Upper lobe of right lung (tissue), 1 donor: ENCODE measurements around the gene SLC25A18. TPM values are rescaled to one million over a fixed set of nuclear protein-coding genes. Genes with fewer than 3 reads are reported as not detected.

Experiments
- ATAC-seq: fragments of 200-7000 bp; cut with Tn5 transposase; one replicate; pipeline ENCODE4 v1.9.1; 2020; ENCODE audit warnings: mild to moderate bottlenecking, moderate library complexity
- DNase-seq: peaks from one replicate; pipeline ENCODE4 v3.0.0-alpha.2; 2020
- H3K27ac ChIP-seq: fragments of 200-600 bp; one replicate; pipeline ENCODE4 v1.8.0; 2022
- H3K27me3 ChIP-seq: fragments of 200-600 bp; one replicate; pipeline ENCODE4 v1.8.0; 2022; ENCODE audit warnings: mild to moderate bottlenecking
- H3K36me3 ChIP-seq: fragments of 200-600 bp; one replicate; pipeline ENCODE4 v1.8.0; 2022
- H3K4me1 ChIP-seq: fragments of 200-600 bp; one replicate; pipeline ENCODE4 v1.8.0; 2022
- H3K4me3 ChIP-seq: fragments of 200-600 bp; one replicate; pipeline ENCODE4 v1.8.0; 2022; ENCODE audit warnings: mild to moderate bottlenecking
- H3K9me3 ChIP-seq: fragments of 200-600 bp; one replicate; pipeline ENCODE4 v1.8.0; 2022
- intact Hi-C: fragments of 100-400 bp; cut with DNase I; formaldehyde crosslinking; loops from one replicate; pipeline ENCODE4 v1.11.0; 2022
- total RNA-seq: library from RNA; stranded (reverse); fragmentation: NEBNext Ultra II Directional; extraction: Animal tissue kit (Norgen Biotek cat#: 25700); gene quantifications from one replicate; pipeline ENCODE4 v1.2.1, GENCODE V29; 2021
- TF ChIP-seq, protein P1 (sequence below): fragments of 200-600 bp; IDR thresholded peaks from one replicate; pipeline ENCODE4 v1.8.0; 2022; ENCODE audit warnings: antibody characterized with exemption
- donor health status: DM: no; HTN: yes; CAD: no; lungs with severe emphysema.

Gene SLC25A18
- total RNA-seq, 1 donor from 2014 or later: 1.2 TPM

- Histone ChIP-seq H3K4me1 (no peaks in the 10 kb centered on the region), H3K4me3 (no peak overlapping the region), H3K36me3 (peaks cover 84% of the 10 kb centered on the region), H3K27me3 (no peaks in the 10 kb centered on the region), H3K9me3 (no peaks in the 10 kb centered on the region), H3K27ac (no peak overlapping the region)
- DNase-seq (no peak), ATAC-seq (no peak)
- intact Hi-C loops: no loop called here
- TF ChIP-seq, protein P1, sequence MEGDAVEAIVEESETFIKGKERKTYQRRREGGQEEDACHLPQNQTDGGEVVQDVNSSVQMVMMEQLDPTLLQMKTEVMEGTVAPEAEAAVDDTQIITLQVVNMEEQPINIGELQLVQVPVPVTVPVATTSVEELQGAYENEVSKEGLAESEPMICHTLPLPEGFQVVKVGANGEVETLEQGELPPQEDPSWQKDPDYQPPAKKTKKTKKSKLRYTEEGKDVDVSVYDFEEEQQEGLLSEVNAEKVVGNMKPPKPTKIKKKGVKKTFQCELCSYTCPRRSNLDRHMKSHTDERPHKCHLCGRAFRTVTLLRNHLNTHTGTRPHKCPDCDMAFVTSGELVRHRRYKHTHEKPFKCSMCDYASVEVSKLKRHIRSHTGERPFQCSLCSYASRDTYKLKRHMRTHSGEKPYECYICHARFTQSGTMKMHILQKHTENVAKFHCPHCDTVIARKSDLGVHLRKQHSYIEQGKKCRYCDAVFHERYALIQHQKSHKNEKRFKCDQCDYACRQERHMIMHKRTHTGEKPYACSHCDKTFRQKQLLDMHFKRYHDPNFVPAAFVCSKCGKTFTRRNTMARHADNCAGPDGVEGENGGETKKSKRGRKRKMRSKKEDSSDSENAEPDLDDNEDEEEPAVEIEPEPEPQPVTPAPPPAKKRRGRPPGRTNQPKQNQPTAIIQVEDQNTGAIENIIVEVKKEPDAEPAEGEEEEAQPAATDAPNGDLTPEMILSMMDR: no peak
These were observed 44.7 kb downstream of the SLC25A18 start for GRCh38 chr22:17607891-17608521.

- Histone ChIP-seq H3K9me3 (no peaks in the 10 kb centered on the region), H3K4me3 (no peak overlapping the region), H3K27ac (no peak overlapping the region), H3K27me3 (no peaks in the 10 kb centered on the region), H3K4me1 (no peaks in the 10 kb centered on the region), H3K36me3 (peaks cover 73% of the 10 kb centered on the region)
- TF ChIP-seq, protein P1: no peak
- ATAC-seq: no peak
- no peak for DNase-seq
- intact Hi-C loops: no loop called here
These were observed 48.8 kb downstream of the SLC25A18 start for GRCh38 chr22:17612057-17612456.

DNA sequence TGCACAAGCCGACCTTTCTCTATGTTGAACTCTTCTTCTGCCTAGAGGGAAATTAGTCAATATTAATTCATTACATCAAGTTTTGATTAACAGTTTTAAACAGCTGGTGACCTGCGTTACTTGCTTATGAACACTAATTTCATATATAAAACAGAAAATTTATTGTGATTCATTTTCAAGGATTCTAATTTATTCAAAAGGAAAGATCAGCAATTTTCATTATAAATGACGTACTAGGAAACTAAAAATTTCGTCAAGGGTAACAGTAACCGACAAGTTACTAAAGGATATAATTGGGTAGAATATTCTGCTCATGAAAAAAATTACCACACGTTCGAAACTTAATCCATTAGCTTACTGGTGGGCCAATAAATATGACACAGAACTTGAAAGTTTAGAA, 50.0 kb downstream of the SLC25A18 start:
- Histone ChIP-seq H3K36me3 (peaks cover 75% of the 10 kb centered on the region), H3K27ac (no peak overlapping the region), H3K4me3 (no peak overlapping the region), H3K9me3 (no peaks in the 10 kb centered on the region), H3K4me1 (no peaks in the 10 kb centered on the region), H3K27me3 (no peaks in the 10 kb centered on the region)
- TF ChIP-seq, protein P1: no peak
- ATAC-seq (no peak), DNase-seq (no peak)
- intact Hi-C loops: no loop called here

DNA sequence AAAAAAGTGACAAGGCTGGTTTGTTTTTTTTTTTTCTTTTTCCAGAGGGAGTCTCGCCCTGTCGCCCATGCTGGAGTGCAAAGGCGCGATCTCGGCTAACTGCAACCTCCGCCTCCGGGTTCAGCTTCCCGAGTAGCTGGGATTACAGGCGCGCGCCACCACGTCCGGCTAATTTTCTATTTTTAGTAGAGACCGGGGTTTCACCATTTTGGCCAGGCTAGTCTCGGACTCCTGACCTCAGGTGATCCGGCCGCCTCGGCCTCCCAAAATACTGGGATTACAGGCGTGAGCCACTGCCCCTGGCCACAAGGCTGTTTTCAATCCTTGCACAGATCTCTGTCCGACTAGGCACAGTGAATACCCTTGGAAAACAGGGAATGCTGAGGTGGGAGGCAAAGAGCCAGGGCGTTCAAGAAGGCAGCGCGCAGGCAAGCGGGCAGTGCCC, 64.7 kb downstream of the SLC25A18 start:
- intact Hi-C loops: no loop called here
- H3K4me3 ChIP-seq: peak overlapping the region; percentile 100
- TF ChIP-seq, protein P1: no peak
- no peak for ATAC-seq
- peak overlapping the region; percentile 96 for H3K27ac ChIP-seq
- no peaks in the 10 kb centered on the region for H3K27me3 ChIP-seq
- H3K4me1 ChIP-seq: peaks cover 19% of the 10 kb centered on the region
- DNase-seq: no peak
- peaks cover 10% of the 10 kb centered on the region for H3K36me3 ChIP-seq
- H3K9me3 ChIP-seq: no peaks in the 10 kb centered on the region

GRCh38 chr22:17628406-17629172, 65.3 kb downstream of the SLC25A18 start, which contains the start of gene ATP6V1E1:
TSS of gene ATP6V1E1 (minus strand) at chr22:17628749. CDS start at chr22:17628635, 114 bp downstream.
- DNase-seq (peak; percentile 98), ATAC-seq (peak; percentile 100)
- no peaks in the 10 kb centered on the region for H3K27me3 ChIP-seq
- TF ChIP-seq, protein P1: no peak
- intact Hi-C loops: no loop called here
- peaks cover 19% of the 10 kb centered on the region for H3K4me1 ChIP-seq
- H3K27ac ChIP-seq: peak within 1 kb of the TSS; percentile 96
- H3K4me3 ChIP-seq: peak within 1 kb of the TSS; percentile 100
- peaks cover 7% of the 10 kb centered on the region for H3K36me3 ChIP-seq
- no peaks in the 10 kb centered on the region for H3K9me3 ChIP-seq
